ENCODE data around the gene LAD1. TPM values are rescaled to one million over a fixed set of nuclear protein-coding genes. Genes with fewer than 3 reads are reported as not detected.

The LAD1 gene
- total RNA-seq, 1 donor from 2014 or later = not detected

DNA sequence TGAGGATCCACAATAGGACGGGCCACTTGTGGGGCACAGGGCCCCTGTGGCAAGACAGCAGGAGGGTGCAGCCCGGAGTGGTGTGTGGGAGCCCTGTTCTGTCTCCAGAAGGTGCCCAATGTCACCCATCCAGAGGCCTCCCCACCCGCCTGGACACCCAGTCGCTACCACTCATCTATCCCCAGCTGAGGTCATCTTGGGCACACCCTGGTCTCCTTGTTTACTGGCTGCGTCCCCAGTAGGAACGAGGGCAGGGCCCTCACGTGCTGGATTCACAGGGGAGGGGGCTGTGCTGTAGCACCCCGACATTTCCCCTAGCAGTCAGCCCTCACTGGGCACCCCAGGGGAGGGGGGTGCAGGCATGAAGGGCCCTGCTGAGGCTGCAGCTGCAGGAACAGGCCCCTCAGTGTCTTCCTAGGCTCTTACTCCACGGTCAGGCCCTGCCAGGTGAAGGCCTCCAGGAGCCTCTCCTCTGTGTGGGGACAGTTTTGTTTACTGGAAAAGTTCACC is 19.3 kb downstream of the LAD1 start:
- Mint-ChIP-seq H3K27me3 (peaks cover 18% of the 10 kb centered on the region), H3K9me3 (no peaks in the 10 kb centered on the region), H3K4me3 (no peak overlapping the region), H3K27ac (no peak overlapping the region), H3K4me1 (no peaks in the 10 kb centered on the region), H3K36me3 (ENCODE audit: low read depth) (no peaks in the 10 kb centered on the region)
- CTCF ChIA-PET = interaction anchor here (1.6 kb wide), 1 partner anchor 21 kb away, joined by 3 read pairs; no protein-coding TSS in a partner anchor
- TF ChIP-seq CTCF (IDR thresholded peaks at IDR 0.05) = no peak
- POLR2A ChIA-PET = no interaction called here
- no peak for ATAC-seq (ENCODE audit: low read depth)
- DNase-seq = no peak
- intact Hi-C loops (cut with micrococcal nuclease) = no loop called here

- Mint-ChIP-seq H3K4me3 (no peak overlapping the region), H3K9me3 (no peaks in the 10 kb centered on the region), H3K36me3 (ENCODE audit: low read depth) (no peaks in the 10 kb centered on the region), H3K27ac (no peak overlapping the region), H3K27me3 (peaks cover 12% of the 10 kb centered on the region), H3K4me1 (no peaks in the 10 kb centered on the region)
- ChIA-PET CTCF (no interaction called here), POLR2A (no interaction called here)
- no peak for TF ChIP-seq CTCF (IDR thresholded peaks at IDR 0.05)
- no peak for ATAC-seq (ENCODE audit: low read depth)
- no peak for DNase-seq
- intact Hi-C loops (cut with micrococcal nuclease) = no loop called here
Measured at GRCh38 chr1:201378804-201379203, 20.3 kb downstream of the LAD1 start.

- Mint-ChIP-seq H3K4me1 (no peaks in the 10 kb centered on the region), H3K27ac (no peak within 1 kb of the TSS), H3K9me3 (no peaks in the 10 kb centered on the region), H3K4me3 (no peak within 1 kb of the TSS), H3K36me3 (ENCODE audit: low read depth) (no peaks in the 10 kb centered on the region), H3K27me3 (peaks cover 7% of the 10 kb centered on the region)
- no peak for ATAC-seq (ENCODE audit: low read depth)
- no peak for TF ChIP-seq CTCF (IDR thresholded peaks at IDR 0.05)
- DNase-seq = no peak
- POLR2A ChIA-PET = no interaction called here
- intact Hi-C loops (cut with micrococcal nuclease) = no loop called here
- CTCF ChIA-PET = no interaction called here
Measured at GRCh38 chr1:201377611-201378092, 21.5 kb downstream of the LAD1 start, which contains the start of gene TNNT2. Gene TNNT2, minus strand, starts transcription at chr1:201377680. Its CDS starts 4,426 bp downstream, at chr1:201373254.

- H3K27ac Mint-ChIP-seq = no peak overlapping the region
- H3K9me3 Mint-ChIP-seq = no peaks in the 10 kb centered on the region
- peaks cover 7% of the 10 kb centered on the region for H3K27me3 Mint-ChIP-seq
- H3K36me3 Mint-ChIP-seq (ENCODE audit: low read depth) = no peaks in the 10 kb centered on the region
- no peak for ATAC-seq (ENCODE audit: low read depth)
- intact Hi-C loops (cut with micrococcal nuclease) = no loop called here
- no peak for TF ChIP-seq CTCF (IDR thresholded peaks at IDR 0.05)
- no peak for DNase-seq
- ChIA-PET CTCF (no interaction called here), POLR2A (no interaction called here)
- H3K4me3 Mint-ChIP-seq = no peak overlapping the region
- no peaks in the 10 kb centered on the region for H3K4me1 Mint-ChIP-seq
Measured at GRCh38 chr1:201376464-201377374, 22.4 kb downstream of the LAD1 start.

DNA sequence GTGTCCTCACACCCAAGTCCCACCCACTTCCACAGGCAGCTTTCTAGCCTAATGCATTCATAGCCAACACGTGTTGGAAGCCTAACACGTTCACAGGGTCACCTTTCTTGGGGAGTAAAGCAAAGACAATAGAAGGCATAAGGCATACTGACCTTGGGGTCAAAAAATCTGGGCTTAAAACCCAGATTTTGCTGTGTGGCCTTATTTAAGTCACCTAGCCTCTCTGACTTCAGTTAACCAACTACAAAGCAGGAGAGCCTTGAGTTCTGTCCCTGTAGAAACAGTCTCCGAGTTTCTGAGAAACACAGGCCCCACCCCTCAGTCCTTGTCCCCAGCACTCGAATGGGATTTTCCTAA is 23.0 kb downstream of the LAD1 start:
- DNase-seq (no peak), ATAC-seq (ENCODE audit: low read depth) (no peak)
- POLR2A ChIA-PET = no interaction called here
- H3K4me1 Mint-ChIP-seq = no peaks in the 10 kb centered on the region
- peaks cover 9% of the 10 kb centered on the region for H3K27me3 Mint-ChIP-seq
- intact Hi-C loops (cut with micrococcal nuclease) = no loop called here
- no peak for TF ChIP-seq CTCF (IDR thresholded peaks at IDR 0.05)
- no peak overlapping the region for H3K27ac Mint-ChIP-seq
- H3K4me3 Mint-ChIP-seq = no peak overlapping the region
- H3K36me3 Mint-ChIP-seq (ENCODE audit: low read depth) = no peaks in the 10 kb centered on the region
- H3K9me3 Mint-ChIP-seq = no peaks in the 10 kb centered on the region
- CTCF ChIA-PET = no interaction called here
